Measurements from ENCODE around the gene KRT12. TPM values are rescaled to one million over a fixed set of nuclear protein-coding genes. Genes with fewer than 3 reads are reported as not detected.

KRT12 gene
- total RNA-seq, 3 donors from 2014 or later (not counting 1 experiment from before 2014, with no cell fraction given), result not detected

DNA sequence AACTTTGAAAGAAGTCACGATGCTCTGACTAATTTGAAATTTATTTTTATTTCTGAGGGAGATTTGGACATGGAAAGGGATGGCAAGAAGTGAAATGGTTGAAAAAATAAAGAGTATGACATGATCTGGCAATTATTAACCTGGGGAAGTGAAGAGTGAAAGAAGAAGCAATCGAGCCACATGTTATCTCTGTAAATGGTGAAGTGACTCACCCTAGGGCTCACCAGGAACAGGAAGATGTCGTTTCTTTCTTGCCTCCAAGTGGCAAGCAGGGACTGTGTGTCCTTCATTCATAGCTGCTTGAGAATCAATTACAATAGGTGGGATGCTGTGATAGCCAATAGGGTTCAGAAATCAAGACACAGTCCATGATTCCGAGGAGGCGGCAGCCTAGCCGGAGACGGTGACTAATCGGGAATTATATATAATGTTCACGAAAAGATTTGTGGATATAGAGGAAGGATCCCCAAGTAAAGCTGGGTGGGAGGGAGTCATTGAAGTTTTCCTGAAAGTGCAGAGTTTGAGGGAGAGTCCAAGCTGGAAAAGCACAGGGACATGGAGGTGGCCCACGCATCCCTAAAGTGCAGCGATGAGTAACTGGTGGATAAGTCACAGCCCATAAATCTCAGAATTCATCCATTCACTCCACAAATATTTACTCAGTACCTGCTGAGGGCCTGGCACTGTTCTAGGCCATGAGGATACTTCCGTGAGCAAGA, 36.3 kb upstream of the KRT12 start:
- Histone ChIP-seq H3K36me3 (ENCODE audit: control insufficient read depth, insufficient read depth, low read length) (no peaks in the 10 kb centered on the region), H3K9me3 (ENCODE audit: control insufficient read depth, insufficient read depth, low read length) (no peaks in the 10 kb centered on the region), H3K4me3 (ENCODE audit: low read length) (no peak overlapping the region), H3K4me1 (ENCODE audit: control insufficient read depth, insufficient read depth, low read length) (no peaks in the 10 kb centered on the region), H3K27ac (ENCODE audit: low read length) (no peak overlapping the region), H3K27me3 (ENCODE audit: control insufficient read depth, insufficient read depth, low read length) (peaks cover 2% of the 10 kb centered on the region)
- ATAC-seq (no peak), DNase-seq (no peak)
- WGBS (ENCODE audit: insufficient coverage), result 80% methylated on average over 11 of the region's 12 CpGs
- Mint-ChIP-seq H3K9me3 (no peaks in the 10 kb centered on the region), H3K4me1 (no peaks in the 10 kb centered on the region), H3K27ac (no peak overlapping the region), H3K36me3 (no peaks in the 10 kb centered on the region), H3K4me3 (no peak overlapping the region), H3K27me3 (ENCODE audit: low read depth in 2 of 2) (peaks cover 29 to 44% of the 10 kb centered on the region in 2 donors)
- intact Hi-C loops (cut with micrococcal nuclease), result loop anchor here (10.0 kb wide), 1 partner anchor 422 kb away; no protein-coding TSS in a partner anchor
- TF ChIP-seq, protein P1, sequence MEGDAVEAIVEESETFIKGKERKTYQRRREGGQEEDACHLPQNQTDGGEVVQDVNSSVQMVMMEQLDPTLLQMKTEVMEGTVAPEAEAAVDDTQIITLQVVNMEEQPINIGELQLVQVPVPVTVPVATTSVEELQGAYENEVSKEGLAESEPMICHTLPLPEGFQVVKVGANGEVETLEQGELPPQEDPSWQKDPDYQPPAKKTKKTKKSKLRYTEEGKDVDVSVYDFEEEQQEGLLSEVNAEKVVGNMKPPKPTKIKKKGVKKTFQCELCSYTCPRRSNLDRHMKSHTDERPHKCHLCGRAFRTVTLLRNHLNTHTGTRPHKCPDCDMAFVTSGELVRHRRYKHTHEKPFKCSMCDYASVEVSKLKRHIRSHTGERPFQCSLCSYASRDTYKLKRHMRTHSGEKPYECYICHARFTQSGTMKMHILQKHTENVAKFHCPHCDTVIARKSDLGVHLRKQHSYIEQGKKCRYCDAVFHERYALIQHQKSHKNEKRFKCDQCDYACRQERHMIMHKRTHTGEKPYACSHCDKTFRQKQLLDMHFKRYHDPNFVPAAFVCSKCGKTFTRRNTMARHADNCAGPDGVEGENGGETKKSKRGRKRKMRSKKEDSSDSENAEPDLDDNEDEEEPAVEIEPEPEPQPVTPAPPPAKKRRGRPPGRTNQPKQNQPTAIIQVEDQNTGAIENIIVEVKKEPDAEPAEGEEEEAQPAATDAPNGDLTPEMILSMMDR (IDR thresholded peaks at IDR 0.05), result no peak

DNA sequence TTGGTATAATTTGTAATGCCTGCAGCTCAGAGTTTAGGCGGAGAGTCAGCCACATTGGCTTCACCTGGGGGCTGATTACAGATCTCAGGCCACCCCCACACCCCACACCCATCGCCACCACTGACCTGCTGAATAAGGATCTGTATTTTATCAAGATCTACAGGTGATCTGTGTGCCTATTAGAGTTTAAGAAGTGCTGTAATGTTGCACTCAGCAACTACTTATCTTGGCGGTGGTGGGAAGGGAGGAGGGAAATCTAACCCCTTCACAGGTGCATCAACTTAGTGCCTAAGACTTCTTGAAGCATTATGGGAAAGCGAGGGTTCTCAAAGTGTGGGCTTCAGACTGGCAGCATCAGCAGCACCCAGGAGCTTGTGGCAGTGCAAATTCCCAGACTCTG, 35.5 kb upstream of the KRT12 start:
- no peak overlapping the region for H3K4me3 ChIP-seq (ENCODE audit: low read length)
- no peak overlapping the region for H3K27ac Mint-ChIP-seq
- DNase-seq (no peak), ATAC-seq (no peak)
- H3K9me3 Mint-ChIP-seq, result no peaks in the 10 kb centered on the region
- H3K27me3 ChIP-seq (ENCODE audit: control insufficient read depth, insufficient read depth, low read length), result no peaks in the 10 kb centered on the region
- H3K4me1 Mint-ChIP-seq, result no peaks in the 10 kb centered on the region
- H3K36me3 Mint-ChIP-seq, result no peaks in the 10 kb centered on the region
- TF ChIP-seq, protein P1 (IDR thresholded peaks at IDR 0.05), result no peak
- peaks cover 27 to 40% of the 10 kb centered on the region in 2 donors for H3K27me3 Mint-ChIP-seq (ENCODE audit: low read depth in 2 of 2)
- H3K4me1 ChIP-seq (ENCODE audit: control insufficient read depth, insufficient read depth, low read length), result no peaks in the 10 kb centered on the region
- no peaks in the 10 kb centered on the region for H3K9me3 ChIP-seq (ENCODE audit: control insufficient read depth, insufficient read depth, low read length)
- intact Hi-C loops (cut with micrococcal nuclease), result loop anchor here (10.0 kb wide), 1 partner anchor 422 kb away; no protein-coding TSS in a partner anchor
- WGBS (ENCODE audit: insufficient coverage), result 85% methylated on average over 1 of the region's 4 CpGs
- H3K36me3 ChIP-seq (ENCODE audit: control insufficient read depth, insufficient read depth, low read length), result no peaks in the 10 kb centered on the region
- H3K27ac ChIP-seq (ENCODE audit: low read length), result no peak overlapping the region
- no peak overlapping the region for H3K4me3 Mint-ChIP-seq

DNA sequence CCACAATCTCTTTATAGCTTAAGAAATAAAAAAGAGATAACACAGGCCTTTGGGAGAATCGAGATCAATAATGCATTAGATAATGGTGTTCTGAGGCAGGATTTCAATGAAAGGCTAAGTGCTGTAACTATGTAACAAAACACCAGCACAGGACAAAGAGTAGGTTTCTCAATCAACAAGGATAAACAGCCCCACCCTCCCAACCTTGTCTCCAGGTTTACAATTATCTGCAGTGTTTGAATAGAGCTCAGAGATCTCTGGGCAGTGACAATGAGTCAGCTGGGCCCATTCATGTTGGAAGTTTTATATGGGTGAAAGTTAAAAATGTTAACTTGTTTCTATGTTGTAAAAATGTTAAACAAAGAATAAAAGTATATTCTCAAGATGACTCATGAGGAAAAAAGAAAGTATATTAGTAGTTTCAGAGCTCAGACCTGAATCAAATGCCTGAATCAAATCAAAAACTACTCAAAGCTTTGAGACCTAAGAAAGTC, 35.0 kb upstream of the KRT12 start:
- ATAC-seq, result no peak
- H3K4me1 Mint-ChIP-seq, result no peaks in the 10 kb centered on the region

More for the DNA sequence above, 35.0 kb upstream of the KRT12 start:
- 100% methylated on average over 1 of the region's 1 CpG for WGBS (ENCODE audit: insufficient coverage)
- TF ChIP-seq, protein P1 (IDR thresholded peaks at IDR 0.05), result no peak
- H3K36me3 Mint-ChIP-seq, result no peaks in the 10 kb centered on the region
- no peak overlapping the region for H3K27ac ChIP-seq (ENCODE audit: low read length)
- H3K36me3 ChIP-seq (ENCODE audit: control insufficient read depth, insufficient read depth, low read length), result no peaks in the 10 kb centered on the region
- H3K9me3 Mint-ChIP-seq, result no peaks in the 10 kb centered on the region
- no peak overlapping the region for H3K4me3 ChIP-seq (ENCODE audit: low read length)
- intact Hi-C loops (cut with micrococcal nuclease), result loop anchor here (10.0 kb wide), 1 partner anchor 423 kb away; no protein-coding TSS in a partner anchor
- no peak overlapping the region for H3K4me3 Mint-ChIP-seq
- DNase-seq, result no peak
- H3K4me1 ChIP-seq (ENCODE audit: control insufficient read depth, insufficient read depth, low read length), result no peaks in the 10 kb centered on the region
- peaks cover 22 to 40% of the 10 kb centered on the region in 2 donors for H3K27me3 Mint-ChIP-seq (ENCODE audit: low read depth in 2 of 2)
- no peak overlapping the region for H3K27ac Mint-ChIP-seq
- no peaks in the 10 kb centered on the region for H3K27me3 ChIP-seq (ENCODE audit: control insufficient read depth, insufficient read depth, low read length)
- no peaks in the 10 kb centered on the region for H3K9me3 ChIP-seq (ENCODE audit: control insufficient read depth, insufficient read depth, low read length)

Data from natural killer cell (primary cell).